Left lung (tissue), 14 donors: ENCODE results near the gene OR2G6. TPM values are rescaled to one million over a fixed set of nuclear protein-coding genes. Genes with fewer than 3 reads are reported as not detected.
"Not testable (repeated sequence)": the region's sequence is repeated elsewhere in the genome, so short reads cannot be mapped to it uniquely, and the experiment has no call there.

Experiments
- ATAC-seq: fragments of 200-7000 bp; cut with Tn5 transposase; one replicate; pipeline ENCODE4 v1.9.1; 2020; ENCODE audit warnings: moderate library complexity
- DNase-seq, 4 donors: peaks; one replicate each; pipeline ENCODE4 v3.0.0-alpha.2; 2013 to 2020
- H3K27ac ChIP-seq, 2 donors: fragments of 200-600 bp; sonication (generic) in 1 of 2; one replicate each; pipeline versions ENCODE4 v1.5.0 to v1.8.0; 2020 to 2021
- H3K27me3 ChIP-seq, 2 donors: fragments of 200-600 bp; sonication (generic) in 1 of 2; one replicate each; pipeline versions ENCODE4 v1.5.0 to v1.8.0; 2020 to 2021
- H3K36me3 ChIP-seq, 2 donors: fragments of 200-600 bp; sonication (generic) in 1 of 2; one replicate each; pipeline versions ENCODE4 v1.5.0 to v1.8.0; 2020 to 2021
- H3K4me1 ChIP-seq, 2 donors: fragments of 200-600 bp; one replicate each; pipeline ENCODE4 v1.8.0; 2021
- H3K4me3 ChIP-seq, 2 donors: fragments of 200-600 bp; sonication (generic) in 1 of 2; one replicate each; pipeline versions ENCODE4 v1.5.0 to v1.8.0; 2020 to 2021; ENCODE audit warnings: mild to moderate bottlenecking in 1 of 2
- H3K9me3 ChIP-seq, 2 donors: fragments of 200-600 bp; sonication (generic) in 1 of 2; one replicate each; pipeline versions ENCODE4 v1.5.0 to v1.8.0; 2020 to 2021
- CTCF ChIP-seq, 2 donors: fragments of 200-600 bp; sonication (generic) in 1 of 2; IDR thresholded peaks; one replicate each; pipeline versions ENCODE4 v1.5.0 to v1.8.0; 2021; ENCODE audit warnings: antibody characterized with exemption in 2 of 2
- intact Hi-C, 2 donors: fragments of 100-400 bp; cut with DNase I; formaldehyde crosslinking; loops; one replicate each; pipeline versions ENCODE4 v1.11.2 to v1.14.2; 2022
- long read RNA-seq, 12 donors: library from polyadenylated mRNA in 2 of 12; unstranded in 2 of 12; transcript quantifications; one replicate each; pipeline ENCODE4 v2.0.0 and lab custom pipeline, GENCODE V29; 2019 to 2026
- polyA plus RNA-seq, 6 donors: library from polyadenylated mRNA; unstranded; fragments of 120-200 nt; gene quantifications; one replicate each; pipeline ENCODE4 v1.2.1, GENCODE V29; 2013; ENCODE audit not compliant: insufficient read length in 6 of 6
- total RNA-seq, 2 donors: library from RNA; stranded (reverse); fragmentation: NEBNext Ultra II Directional; extraction: Animal tissue kit (Norgen Biotek cat#: 25700); gene quantifications; one replicate each; pipeline ENCODE4 v1.2.1, GENCODE V29; 2021
- donor health status: DM: no; HTN: yes; CAD: no.
- donor health status: DM: no; HTN: no; CAD: no.

The OR2G6 gene
- not detected for total RNA-seq
- under 1 TPM in 4 of 6 donors, not detected in 2; 0.04 to 0.06 (median 0.04) TPM for polyA plus RNA-seq
- long read RNA-seq, donor 1: 0 reads
- long read RNA-seq, donor 2: 0 reads
- long read RNA-seq, donor 3: 0 reads
- long read RNA-seq, donor 4: 0 reads
- long read RNA-seq, donor 5: 0 reads
- long read RNA-seq, donor 6: 0 reads
- long read RNA-seq, donor 7: 0 reads
- long read RNA-seq, donor 8: 0 reads
- long read RNA-seq, donor 9: 0 reads
- long read RNA-seq, donor 10: 0 reads
- long read RNA-seq, donor 11: 0 reads
- long read RNA-seq, donor 12: 0 reads

GRCh38 chr1:248507773-248508172 lies at the start of gene OR2G6:
OR2G6 (plus strand) TSS chr1:248508073; CDS start chr1:248521647, 13,574 bp downstream.
- H3K4me1 ChIP-seq, H3K27me3 ChIP-seq, H3K9me3 ChIP-seq, H3K36me3 ChIP-seq, intact Hi-C loops, H3K27ac ChIP-seq, H3K4me3 ChIP-seq, DNase-seq, ATAC-seq: not testable (repeated sequence)

- DNase-seq, H3K4me3 ChIP-seq, H3K4me1 ChIP-seq, intact Hi-C loops, H3K36me3 ChIP-seq, H3K9me3 ChIP-seq, ATAC-seq, H3K27me3 ChIP-seq, H3K27ac ChIP-seq: not testable (repeated sequence)
These were observed 48.8 kb upstream of the OR2G6 start for GRCh38 chr1:248459117-248459516.

- Histone ChIP-seq H3K27ac (no peak overlapping the region), H3K27me3 (no peaks in the 10 kb centered on the region), H3K4me3 (no peak overlapping the region), H3K9me3 (no peaks in the 10 kb centered on the region), H3K4me1 (no peaks in the 10 kb centered on the region), H3K36me3 (no peaks in the 10 kb centered on the region)
- DNase-seq (no peak), ATAC-seq (no peak)
- TF ChIP-seq CTCF (IDR thresholded peaks at IDR 0.05): no peak
- intact Hi-C loops: no loop called here
These were observed 36.7 kb upstream of the OR2G6 start for GRCh38 chr1:248471154-248471553.

- ATAC-seq, intact Hi-C loops, H3K4me3 ChIP-seq, H3K27ac ChIP-seq, H3K36me3 ChIP-seq, H3K4me1 ChIP-seq, H3K27me3 ChIP-seq, DNase-seq, H3K9me3 ChIP-seq: not testable (repeated sequence)
These were observed 35.8 kb upstream of the OR2G6 start for GRCh38 chr1:248472111-248472510.

- DNase-seq, ATAC-seq, H3K4me1 ChIP-seq, intact Hi-C loops, H3K27ac ChIP-seq, H3K4me3 ChIP-seq, H3K36me3 ChIP-seq, H3K9me3 ChIP-seq, H3K27me3 ChIP-seq: not testable (repeated sequence)
These were observed 34.8 kb upstream of the OR2G6 start, which contains the start of gene OR2T3 for GRCh38 chr1:248473051-248473450. OR2T3 (plus strand) TSS chr1:248473351; CDS start chr1:248473351, 0 bp downstream.

GRCh38 chr1:248475660-248476059 lies 32.2 kb upstream of the OR2G6 start:
- H3K27ac ChIP-seq, H3K4me3 ChIP-seq, H3K4me1 ChIP-seq, DNase-seq, H3K9me3 ChIP-seq, ATAC-seq, intact Hi-C loops, H3K27me3 ChIP-seq, H3K36me3 ChIP-seq: not testable (repeated sequence)

GRCh38 chr1:248481686-248482579 lies 25.9 kb upstream of the OR2G6 start:
- DNase-seq, H3K27ac ChIP-seq, H3K4me1 ChIP-seq, H3K9me3 ChIP-seq, ATAC-seq, intact Hi-C loops, H3K27me3 ChIP-seq, H3K36me3 ChIP-seq, H3K4me3 ChIP-seq: not testable (repeated sequence)

GRCh38 chr1:248488289-248488688 lies 19.6 kb upstream of the OR2G6 start, which contains the start of gene OR2T5:
OR2T5 (plus strand) TSS chr1:248488589; CDS start chr1:248488589, 0 bp downstream.
- intact Hi-C loops, ATAC-seq, H3K4me1 ChIP-seq: not testable (repeated sequence)

GRCh38 chr1:248496661-248497060 lies 11.2 kb upstream of the OR2G6 start:
- ATAC-seq, intact Hi-C loops, DNase-seq: not testable (repeated sequence)

More at GRCh38 chr1:248488289-248488688, 19.6 kb upstream of the OR2G6 start, which contains the start of gene OR2T5:
- not testable (repeated sequence) for H3K36me3 ChIP-seq, H3K27me3 ChIP-seq, DNase-seq, H3K4me3 ChIP-seq, H3K9me3 ChIP-seq, H3K27ac ChIP-seq

GRCh38 chr1:248500305-248501035 lies 7.4 kb upstream of the OR2G6 start:
- H3K9me3 ChIP-seq, ATAC-seq, intact Hi-C loops: not testable (repeated sequence)

More at GRCh38 chr1:248496661-248497060, 11.2 kb upstream of the OR2G6 start:
- not testable (repeated sequence) for H3K4me1 ChIP-seq, H3K36me3 ChIP-seq, H3K4me3 ChIP-seq, H3K27me3 ChIP-seq, H3K9me3 ChIP-seq, H3K27ac ChIP-seq

GRCh38 chr1:248510217-248510616 lies 2.3 kb downstream of the OR2G6 start:
- intact Hi-C loops, ATAC-seq: not testable (repeated sequence)

More at GRCh38 chr1:248500305-248501035, 7.4 kb upstream of the OR2G6 start:
- not testable (repeated sequence) for H3K4me1 ChIP-seq, H3K27ac ChIP-seq, H3K27me3 ChIP-seq, H3K36me3 ChIP-seq, H3K4me3 ChIP-seq, DNase-seq

More at GRCh38 chr1:248510217-248510616, 2.3 kb downstream of the OR2G6 start:
- H3K4me1 ChIP-seq, H3K27ac ChIP-seq, H3K9me3 ChIP-seq, H3K27me3 ChIP-seq, H3K4me3 ChIP-seq, DNase-seq, H3K36me3 ChIP-seq: not testable (repeated sequence)
